Measurements from ENCODE around the gene ABCC2. TPM values are rescaled to one million over a fixed set of nuclear protein-coding genes. Genes with fewer than 3 reads are reported as not detected.
"Not testable (repeated sequence)": the region's sequence is repeated elsewhere in the genome, so short reads cannot be mapped to it uniquely, and the experiment has no call there.

ABCC2 gene
- total RNA-seq, 1 donor: 1.4 TPM

GRCh38 chr10:99815621-99816020 is 33.2 kb downstream of the ABCC2 start:
- DNase-seq (ENCODE audit: low read depth): no peak
- no peak for TF ChIP-seq CTCF (IDR thresholded peaks at IDR 0.05; ENCODE audit: insufficient read depth, low read length)
- no peak overlapping the region for H3K4me3 ChIP-seq (ENCODE audit: low read depth, low read length)

GRCh38 chr10:99827936-99828335 is 45.5 kb downstream of the ABCC2 start:
- peak; percentile 26 for DNase-seq (ENCODE audit: low read depth)
- no peak for TF ChIP-seq CTCF (IDR thresholded peaks at IDR 0.05; ENCODE audit: insufficient read depth, low read length)
- H3K4me3 ChIP-seq (ENCODE audit: low read depth, low read length): no peak overlapping the region

GRCh38 chr10:99828464-99828863 is 46.0 kb downstream of the ABCC2 start:
- no peak for TF ChIP-seq CTCF (IDR thresholded peaks at IDR 0.05; ENCODE audit: insufficient read depth, low read length)
- no peak for DNase-seq (ENCODE audit: low read depth)

GRCh38 chr10:99832439-99832838 is 50.0 kb downstream of the ABCC2 start:
- TF ChIP-seq CTCF (IDR thresholded peaks at IDR 0.05; ENCODE audit: insufficient read depth, low read length): no peak
- DNase-seq (ENCODE audit: low read depth): no peak

More at GRCh38 chr10:99828464-99828863, 46.0 kb downstream of the ABCC2 start:
- no peak overlapping the region for H3K4me3 ChIP-seq (ENCODE audit: low read depth, low read length)

GRCh38 chr10:99834410-99834809 is 52.0 kb downstream of the ABCC2 start:
- no peak for TF ChIP-seq CTCF (IDR thresholded peaks at IDR 0.05; ENCODE audit: insufficient read depth, low read length)
- peak; percentile 45 for DNase-seq (ENCODE audit: low read depth)

More at GRCh38 chr10:99832439-99832838, 50.0 kb downstream of the ABCC2 start:
- no peak overlapping the region for H3K4me3 ChIP-seq (ENCODE audit: low read depth, low read length)

GRCh38 chr10:99835947-99836346 is 53.5 kb downstream of the ABCC2 start:
- no peak overlapping the region for H3K4me3 ChIP-seq (ENCODE audit: low read depth, low read length)
- TF ChIP-seq CTCF (IDR thresholded peaks at IDR 0.05; ENCODE audit: insufficient read depth, low read length): no peak
- DNase-seq (ENCODE audit: low read depth): no peak

More at GRCh38 chr10:99834410-99834809, 52.0 kb downstream of the ABCC2 start:
- H3K4me3 ChIP-seq (ENCODE audit: low read depth, low read length): no peak overlapping the region

- no peak overlapping the region for H3K4me3 ChIP-seq (ENCODE audit: low read depth, low read length)
- no peak for DNase-seq (ENCODE audit: low read depth)
- no peak for TF ChIP-seq CTCF (IDR thresholded peaks at IDR 0.05; ENCODE audit: insufficient read depth, low read length)
Measured at GRCh38 chr10:99836711-99837110, 54.3 kb downstream of the ABCC2 start.

GRCh38 chr10:99840859-99841258 is 58.4 kb downstream of the ABCC2 start:
- not testable (repeated sequence) for DNase-seq (ENCODE audit: low read depth); H3K4me3 ChIP-seq (ENCODE audit: low read depth, low read length)

Data from fibroblast of the aortic adventitia (primary cell).